Measurements from ENCODE around the gene QSER1.
"Not testable (repeated sequence)": the region's sequence is repeated elsewhere in the genome, so short reads cannot be mapped to it uniquely, and the experiment has no call there.

QSER1 gene

GRCh38 chr11:32892355-32893092 is at the start of gene QSER1:
QSER1 (plus strand) TSS chr11:32892811; CDS start chr11:32893126, 315 bp downstream.
- DNase-seq (ENCODE audit: low read depth), result peak; percentile 57

- no peak for DNase-seq (ENCODE audit: low read depth)
Observed at GRCh38 chr11:32843544-32843943, 49.1 kb upstream of the QSER1 start.

- DNase-seq (ENCODE audit: low read depth), result no peak
Observed at GRCh38 chr11:32847511-32847910, 45.1 kb upstream of the QSER1 start.

GRCh38 chr11:32849761-32850160 is 42.9 kb upstream of the QSER1 start:
- no peak for DNase-seq (ENCODE audit: low read depth)

GRCh38 chr11:32851251-32851650 is 41.4 kb upstream of the QSER1 start:
- no peak for DNase-seq (ENCODE audit: low read depth)

GRCh38 chr11:32852207-32852606 is 40.4 kb upstream of the QSER1 start:
- DNase-seq (ENCODE audit: low read depth), result peak; percentile 7

- no peak for DNase-seq (ENCODE audit: low read depth)
Observed at GRCh38 chr11:32855601-32856000, 37.0 kb upstream of the QSER1 start.

GRCh38 chr11:32858731-32859130 is 33.9 kb upstream of the QSER1 start:
- DNase-seq (ENCODE audit: low read depth), result no peak

GRCh38 chr11:32861850-32862577 is 30.6 kb upstream of the QSER1 start:
- no peak for DNase-seq (ENCODE audit: low read depth)

GRCh38 chr11:32864555-32864954 is 28.1 kb upstream of the QSER1 start:
- DNase-seq (ENCODE audit: low read depth), result no peak

- DNase-seq (ENCODE audit: low read depth), result not testable (repeated sequence)
Observed at GRCh38 chr11:32868752-32869151, 23.9 kb upstream of the QSER1 start.

- DNase-seq (ENCODE audit: low read depth), result no peak
Observed at GRCh38 chr11:32870676-32871075, 21.9 kb upstream of the QSER1 start.

- DNase-seq (ENCODE audit: low read depth), result no peak
Observed at GRCh38 chr11:32874132-32874531, 18.5 kb upstream of the QSER1 start.

GRCh38 chr11:32881286-32881685 is 11.3 kb upstream of the QSER1 start:
- DNase-seq (ENCODE audit: low read depth), result no peak

GRCh38 chr11:32883421-32883820 is 9.2 kb upstream of the QSER1 start:
- DNase-seq (ENCODE audit: low read depth), result no peak

GRCh38 chr11:32884023-32884422 is 8.6 kb upstream of the QSER1 start:
- DNase-seq (ENCODE audit: low read depth), result no peak

GRCh38 chr11:32884770-32885384 is 7.7 kb upstream of the QSER1 start:
- DNase-seq (ENCODE audit: low read depth), result peak; percentile 9

- DNase-seq (ENCODE audit: low read depth), result no peak
Observed at GRCh38 chr11:32885556-32885955, 7.1 kb upstream of the QSER1 start.

- DNase-seq (ENCODE audit: low read depth), result peak; percentile 9
Observed at GRCh38 chr11:32886180-32886579, 6.4 kb upstream of the QSER1 start.

- DNase-seq (ENCODE audit: low read depth), result not testable (repeated sequence)
Observed at GRCh38 chr11:32887707-32888383, 4.8 kb upstream of the QSER1 start.

GRCh38 chr11:32888384-32888710 is 4.3 kb upstream of the QSER1 start:
- not testable (repeated sequence) for DNase-seq (ENCODE audit: low read depth)

GRCh38 chr11:32888805-32889204 is 3.8 kb upstream of the QSER1 start:
- peak; percentile 56 for DNase-seq (ENCODE audit: low read depth)

All from fibroblast of gingiva (primary cell).